ENCODE measurements around the gene UBE2E1. TPM values are rescaled to one million over a fixed set of nuclear protein-coding genes. Genes with fewer than 3 reads are reported as not detected.
"Not testable (repeated sequence)": the region's sequence is repeated elsewhere in the genome, so short reads cannot be mapped to it uniquely, and the experiment has no call there.

UBE2E1 gene
- total RNA-seq, 2 donors from 2014 or later = 76.2 to 78.4 TPM

DNA sequence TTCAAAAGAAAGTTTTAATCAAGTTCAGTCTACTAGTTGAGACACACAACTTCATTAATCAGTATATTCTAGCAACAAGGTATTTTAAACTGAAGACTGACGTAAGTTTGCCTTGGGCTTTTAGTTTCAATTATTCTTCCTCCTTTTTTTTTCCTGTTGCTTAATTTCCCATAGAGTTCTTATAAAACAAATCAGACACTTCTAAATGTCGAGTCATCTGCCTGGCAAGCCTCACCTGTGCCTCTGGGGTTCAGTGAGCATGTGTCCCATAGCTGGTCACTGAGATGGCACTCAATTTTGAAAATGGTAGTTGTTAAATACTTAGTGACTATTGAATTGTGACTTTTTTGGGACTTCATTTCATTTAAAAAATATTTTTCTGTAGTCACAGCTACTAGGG is 83.6 kb downstream of the UBE2E1 start:
- Mint-ChIP-seq H3K27me3 (ENCODE audit: low read depth) (no peaks in the 10 kb centered on the region), H3K4me1 (ENCODE audit: low read depth) (no peaks in the 10 kb centered on the region), H3K4me3 (no peak overlapping the region), H3K36me3 (ENCODE audit: insufficient read depth in 2 of 2) (peaks cover 0 to 6% of the 10 kb centered on the region in 2 donors), H3K9me3 (no peaks in the 10 kb centered on the region), H3K27ac (no peak overlapping the region)
- DNase-seq = no peak
- no peak for ATAC-seq (replicated peaks in 1 of 2)

DNA sequence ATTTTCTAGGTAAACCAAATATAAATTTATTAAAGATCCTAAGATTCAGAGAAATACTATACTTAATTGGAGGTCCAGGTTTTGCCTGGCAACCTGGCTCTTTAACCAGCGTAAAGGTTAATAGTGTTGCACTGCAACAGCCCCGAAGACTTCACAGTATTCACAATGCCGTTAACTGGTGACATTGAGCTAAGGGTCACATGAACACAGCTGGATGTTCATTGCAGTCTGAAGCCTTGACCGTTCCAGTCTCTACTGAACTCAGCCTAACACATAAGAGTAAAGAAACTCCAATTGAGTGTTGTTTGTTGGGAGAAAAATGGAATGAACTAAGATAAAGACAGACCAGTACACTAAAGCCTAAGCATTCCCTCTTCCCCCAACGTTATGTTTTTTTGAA is 84.2 kb downstream of the UBE2E1 start:
- H3K27me3 Mint-ChIP-seq (ENCODE audit: low read depth) = no peaks in the 10 kb centered on the region
- ATAC-seq (replicated peaks in 1 of 2) (no peak), DNase-seq (no peak)
- H3K4me3 Mint-ChIP-seq = no peak overlapping the region
- no peaks in the 10 kb centered on the region for H3K9me3 Mint-ChIP-seq
- H3K4me1 Mint-ChIP-seq (ENCODE audit: low read depth) = no peaks in the 10 kb centered on the region
- no peak overlapping the region for H3K27ac Mint-ChIP-seq
- H3K36me3 Mint-ChIP-seq (ENCODE audit: insufficient read depth in 2 of 2) = peaks cover 0 to 6% of the 10 kb centered on the region in 2 donors

- DNase-seq = no peak
- Mint-ChIP-seq H3K36me3 (ENCODE audit: insufficient read depth in 2 of 2) (peaks cover 5 to 28% of the 10 kb centered on the region in 2 donors), H3K27me3 (ENCODE audit: low read depth) (no peaks in the 10 kb centered on the region), H3K4me3 (no peak overlapping the region), H3K4me1 (ENCODE audit: low read depth) (no peaks in the 10 kb centered on the region), H3K9me3 (no peaks in the 10 kb centered on the region), H3K27ac (no peak overlapping the region)
- ATAC-seq (replicated peaks in 1 of 2) = no peak
Observed at GRCh38 chr3:23894254-23895061, 88.7 kb downstream of the UBE2E1 start.

- peaks cover 6 to 28% of the 10 kb centered on the region in 2 donors for H3K36me3 Mint-ChIP-seq (ENCODE audit: insufficient read depth in 2 of 2)
- no peak for ATAC-seq (replicated peaks in 1 of 2)
- H3K4me3 Mint-ChIP-seq = no peak overlapping the region
- DNase-seq = no peak
- no peaks in the 10 kb centered on the region for H3K4me1 Mint-ChIP-seq (ENCODE audit: low read depth)
- H3K27ac Mint-ChIP-seq = no peak overlapping the region
- H3K9me3 Mint-ChIP-seq = no peaks in the 10 kb centered on the region
- no peaks in the 10 kb centered on the region for H3K27me3 Mint-ChIP-seq (ENCODE audit: low read depth)
Observed at GRCh38 chr3:23895181-23895580, 89.4 kb downstream of the UBE2E1 start.

DNA sequence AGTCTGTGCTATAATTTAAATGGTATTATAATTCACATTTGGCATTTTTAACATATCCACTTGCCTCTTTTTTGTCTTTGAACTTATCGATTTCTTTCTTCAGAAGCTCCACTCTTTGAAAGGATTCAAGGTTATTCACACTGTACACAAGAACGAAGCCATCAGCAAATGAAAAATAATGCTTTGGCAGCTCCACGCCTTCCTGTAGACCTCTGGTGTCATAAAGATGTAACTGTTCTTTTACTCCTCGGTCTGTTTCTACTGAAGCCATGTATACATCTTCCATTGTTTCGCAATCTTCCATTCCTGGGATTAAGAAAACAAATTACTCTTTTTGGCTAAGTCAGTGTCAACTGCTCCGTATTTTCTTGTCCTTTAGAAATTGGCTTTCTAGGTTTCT is 95.0 kb downstream of the UBE2E1 start:
- H3K27me3 Mint-ChIP-seq (ENCODE audit: low read depth) = no peaks in the 10 kb centered on the region
- no peak overlapping the region for H3K4me3 Mint-ChIP-seq
- no peaks in the 10 kb centered on the region for H3K4me1 Mint-ChIP-seq (ENCODE audit: low read depth)
- H3K27ac Mint-ChIP-seq = no peak overlapping the region
- peaks cover 0 to 2% of the 10 kb centered on the region in 2 donors for H3K9me3 Mint-ChIP-seq
- no peak for ATAC-seq (replicated peaks in 1 of 2)
- peaks cover 13 to 28% of the 10 kb centered on the region in 2 donors for H3K36me3 Mint-ChIP-seq (ENCODE audit: insufficient read depth in 2 of 2)
- DNase-seq = no peak

DNA sequence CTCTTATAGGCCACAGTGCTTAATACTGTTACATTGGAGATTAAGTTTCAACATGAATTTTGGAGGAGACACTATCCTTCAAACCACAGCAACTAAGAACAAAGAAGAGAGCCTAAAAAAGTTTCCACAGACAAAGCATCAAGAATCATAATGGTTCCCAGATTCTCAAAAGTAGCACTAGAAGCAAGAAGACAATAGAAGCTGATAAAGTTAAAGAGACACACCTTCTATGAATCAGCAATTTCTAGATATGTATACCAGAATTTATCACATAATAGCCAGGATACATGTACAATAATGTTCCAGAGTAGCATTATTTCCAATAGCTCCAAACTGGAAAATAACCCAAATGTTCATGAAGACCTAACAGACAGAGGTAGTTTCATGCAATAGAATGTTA is 98.8 kb downstream of the UBE2E1 start:
- DNase-seq (no peak), ATAC-seq (replicated peaks in 1 of 2) (no peak)
- Mint-ChIP-seq H3K27ac (no peak overlapping the region), H3K27me3 (ENCODE audit: low read depth) (no peaks in the 10 kb centered on the region), H3K36me3 (ENCODE audit: insufficient read depth in 2 of 2) (peaks cover 7 to 9% of the 10 kb centered on the region in 2 donors), H3K4me3 (no peak overlapping the region), H3K4me1 (ENCODE audit: low read depth) (no peaks in the 10 kb centered on the region), H3K9me3 (peaks cover 0 to 2% of the 10 kb centered on the region in 2 donors)

GRCh38 chr3:23909341-23909740 is 103.6 kb downstream of the UBE2E1 start:
- peaks cover 7% of the 10 kb centered on the region for H3K4me1 Mint-ChIP-seq (ENCODE audit: low read depth)
- ATAC-seq (replicated peaks in 1 of 2) (no peak), DNase-seq (no peak)
- no peak overlapping the region for H3K27ac Mint-ChIP-seq
- H3K27me3 Mint-ChIP-seq (ENCODE audit: low read depth) = no peaks in the 10 kb centered on the region
- H3K36me3 Mint-ChIP-seq (ENCODE audit: insufficient read depth in 2 of 2) = peaks cover 0 to 5% of the 10 kb centered on the region in 2 donors
- no peak overlapping the region for H3K4me3 Mint-ChIP-seq
- H3K9me3 Mint-ChIP-seq = no peaks in the 10 kb centered on the region

DNA sequence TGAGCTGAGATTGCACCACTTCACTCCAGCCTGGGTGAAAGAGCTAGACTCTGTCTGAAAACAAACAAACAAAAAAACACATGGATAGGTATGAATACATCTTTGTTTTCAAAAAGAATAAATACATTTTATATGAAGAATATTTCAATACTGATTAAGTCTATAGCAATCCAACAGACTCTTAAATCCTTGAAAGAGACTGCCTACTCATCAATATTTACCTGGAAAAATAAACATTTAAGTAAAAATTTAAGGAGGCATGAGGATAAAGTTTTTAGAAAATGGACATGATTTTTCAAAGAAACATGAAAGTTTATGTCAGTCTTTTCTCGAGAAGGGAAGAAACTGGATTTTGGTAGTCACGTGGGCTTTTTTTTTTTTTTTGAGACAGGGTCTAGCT is 105.6 kb downstream of the UBE2E1 start:
- H3K27ac Mint-ChIP-seq = no peak overlapping the region
- no peaks in the 10 kb centered on the region for H3K9me3 Mint-ChIP-seq
- H3K27me3 Mint-ChIP-seq (ENCODE audit: low read depth) = no peaks in the 10 kb centered on the region
- peaks cover 0 to 3% of the 10 kb centered on the region in 2 donors for H3K36me3 Mint-ChIP-seq (ENCODE audit: insufficient read depth in 2 of 2)
- no peak overlapping the region for H3K4me3 Mint-ChIP-seq
- ATAC-seq (replicated peaks in 1 of 2) (no peak), DNase-seq (no peak)
- peaks cover 25% of the 10 kb centered on the region for H3K4me1 Mint-ChIP-seq (ENCODE audit: low read depth)

- H3K9me3 Mint-ChIP-seq; H3K4me3 Mint-ChIP-seq; H3K36me3 Mint-ChIP-seq (ENCODE audit: insufficient read depth in 2 of 2); ATAC-seq (replicated peaks in 1 of 2); H3K27ac Mint-ChIP-seq; DNase-seq; H3K27me3 Mint-ChIP-seq (ENCODE audit: low read depth): not testable (repeated sequence)
- H3K4me1 Mint-ChIP-seq (ENCODE audit: low read depth) = peaks cover 25% of the 10 kb centered on the region
Observed at GRCh38 chr3:23912335-23912734, 106.6 kb downstream of the UBE2E1 start.

- no peaks in the 10 kb centered on the region for H3K9me3 Mint-ChIP-seq
- no peaks in the 10 kb centered on the region for H3K27me3 Mint-ChIP-seq (ENCODE audit: low read depth)
- H3K27ac Mint-ChIP-seq = no peak overlapping the region
- peaks cover 13 to 14% of the 10 kb centered on the region in 2 donors for H3K36me3 Mint-ChIP-seq (ENCODE audit: insufficient read depth in 2 of 2)
- H3K4me3 Mint-ChIP-seq = no peak overlapping the region
- ATAC-seq (replicated peaks in 1 of 2) (no peak), DNase-seq (no peak)
- peaks cover 32% of the 10 kb centered on the region for H3K4me1 Mint-ChIP-seq (ENCODE audit: low read depth)
Observed at GRCh38 chr3:23913182-23913581, 107.4 kb downstream of the UBE2E1 start.

DNA sequence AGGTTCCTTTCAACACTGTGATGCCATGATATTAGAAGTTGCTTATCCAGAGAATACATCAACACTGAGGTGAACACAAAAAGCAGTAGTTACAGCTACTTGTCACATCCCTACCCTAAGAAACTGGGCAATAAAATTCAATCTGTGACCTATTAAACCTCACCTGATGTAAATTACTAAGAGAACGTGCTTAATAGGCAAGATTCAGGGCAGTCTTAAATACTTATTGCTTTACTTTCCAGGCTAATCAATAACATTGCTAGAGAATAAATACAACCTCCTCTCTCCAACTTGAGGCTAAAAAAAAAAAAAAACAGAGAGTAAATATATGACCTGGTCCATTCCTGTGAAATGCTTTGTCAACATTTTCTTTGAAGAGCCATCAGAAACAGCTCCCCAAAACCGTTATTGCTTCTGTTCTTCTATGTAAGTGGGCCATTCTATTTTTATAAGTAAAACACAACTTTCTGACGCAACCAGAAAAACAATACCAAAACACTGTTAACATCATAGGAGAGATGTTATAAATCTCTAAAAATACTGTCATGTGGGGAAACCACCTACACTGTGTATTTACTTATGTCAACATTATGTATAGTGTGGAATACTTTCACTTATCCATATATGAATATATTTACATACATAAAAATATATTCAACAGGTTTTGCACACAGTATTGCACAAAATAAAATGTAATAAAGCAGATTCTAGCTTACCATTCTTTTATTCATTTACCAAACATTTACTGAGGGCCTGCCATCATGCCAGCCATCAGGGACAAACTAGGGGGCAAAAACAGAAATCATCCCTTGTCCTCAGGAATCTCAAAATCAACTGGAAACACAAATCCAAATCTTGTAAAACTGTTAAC is 108.4 kb downstream of the UBE2E1 start:
- H3K27ac Mint-ChIP-seq = no peak overlapping the region
- ATAC-seq (replicated peaks in 1 of 2) (no peak), DNase-seq (no peak)
- H3K4me3 Mint-ChIP-seq = no peak overlapping the region
- H3K27me3 Mint-ChIP-seq (ENCODE audit: low read depth) = no peaks in the 10 kb centered on the region
- peaks cover 17 to 23% of the 10 kb centered on the region in 2 donors for H3K36me3 Mint-ChIP-seq (ENCODE audit: insufficient read depth in 2 of 2)
- H3K9me3 Mint-ChIP-seq = no peaks in the 10 kb centered on the region
- H3K4me1 Mint-ChIP-seq (ENCODE audit: low read depth) = peaks cover 41% of the 10 kb centered on the region

DNA sequence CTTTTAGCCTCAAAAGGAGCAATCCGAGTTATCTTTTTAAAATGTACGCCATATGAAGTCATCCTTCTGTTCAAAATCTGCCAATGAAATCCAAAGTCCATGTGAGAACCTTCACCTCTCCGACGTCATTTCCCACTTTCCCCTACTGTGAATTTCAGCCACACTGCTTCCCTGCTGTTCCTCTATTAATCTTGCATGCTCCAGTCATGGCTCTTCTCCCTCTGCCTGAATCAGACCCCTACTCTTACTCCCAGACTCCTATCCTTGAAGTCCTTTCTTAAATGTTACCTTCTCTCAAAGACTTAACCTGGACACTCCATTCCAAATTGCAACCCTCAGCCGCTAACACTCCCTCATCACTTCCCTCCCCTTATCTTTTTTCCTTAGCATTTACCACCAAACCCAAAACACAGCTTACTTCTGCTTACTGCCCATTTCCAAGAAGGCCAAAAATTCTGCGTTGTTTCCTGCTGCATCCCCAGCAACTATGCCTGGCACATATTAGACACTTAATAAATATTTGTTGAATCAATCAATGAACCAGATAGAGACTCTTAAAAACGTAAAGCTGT is 109.9 kb downstream of the UBE2E1 start:
- ATAC-seq (replicated peaks in 1 of 2) (no peak), DNase-seq (no peak)
- H3K27ac Mint-ChIP-seq = peak overlapping the region; percentile 13
- no peaks in the 10 kb centered on the region for H3K9me3 Mint-ChIP-seq
- H3K4me1 Mint-ChIP-seq (ENCODE audit: low read depth) = peaks cover 56% of the 10 kb centered on the region
- H3K27me3 Mint-ChIP-seq (ENCODE audit: low read depth) = no peaks in the 10 kb centered on the region
- H3K4me3 Mint-ChIP-seq = peak overlapping the region; percentile 98 to 99
- H3K36me3 Mint-ChIP-seq (ENCODE audit: insufficient read depth in 2 of 2) = peaks cover 24 to 36% of the 10 kb centered on the region in 2 donors

All from activated T-cell treated with anti-CD3 and anti-CD28 coated beads, Interleukin-2, amount 50 U/mL, for 72 hours (primary cell).